Nephron progenitor cell (in vitro differentiated cells): ENCODE measurements around the gene SELENOP.
A peak's percentile ranks its signal among the peaks of the same experiment; 100 is the strongest.

Experiments
- DNase-seq: peaks from one replicate; pipeline ENCODE4 v3.0.0; 2021
- H3K27ac Mint-ChIP-seq: 2 replicates; pipeline ENCODE4 v1.8.0; 2021; ENCODE audit warnings: mild to moderate bottlenecking, moderate library complexity, mixed read lengths
- H3K27me3 Mint-ChIP-seq: 2 replicates; pipeline ENCODE4 v1.8.0; 2021; ENCODE audit warnings: mild to moderate bottlenecking, low read depth, mixed read lengths; ENCODE audit not compliant: poor library complexity
- H3K36me3 Mint-ChIP-seq: 2 replicates; pipeline ENCODE4 v1.8.0; 2021; ENCODE audit warnings: low read depth, mixed read lengths
- H3K4me1 Mint-ChIP-seq: 2 replicates; pipeline ENCODE4 v1.8.0; 2021; ENCODE audit warnings: mixed read lengths
- H3K4me3 Mint-ChIP-seq: 2 replicates; pipeline ENCODE4 v1.8.0; 2021; ENCODE audit warnings: mild to moderate bottlenecking, moderate library complexity, mixed read lengths
- H3K9me3 Mint-ChIP-seq: 2 replicates; pipeline ENCODE4 v1.8.0; 2021; ENCODE audit warnings: mild to moderate bottlenecking, moderate library complexity, mixed read lengths
- CTCF ChIP-seq: fragments of 200-600 bp; sonication (generic); IDR thresholded peaks from 2 replicates; pipeline ENCODE4 v1.5.0; 2021; ENCODE audit warnings: antibody characterized with exemption

SELENOP gene

GRCh38 chr5:42806004-42806700 is 5.5 kb downstream of the SELENOP start:
- H3K27ac Mint-ChIP-seq = no peak overlapping the region
- peaks cover 16% of the 10 kb centered on the region for H3K4me1 Mint-ChIP-seq
- DNase-seq = no peak
- no peaks in the 10 kb centered on the region for H3K9me3 Mint-ChIP-seq
- TF ChIP-seq CTCF = no peak
- no peaks in the 10 kb centered on the region for H3K27me3 Mint-ChIP-seq
- peaks cover 70% of the 10 kb centered on the region for H3K36me3 Mint-ChIP-seq
- no peak overlapping the region for H3K4me3 Mint-ChIP-seq

GRCh38 chr5:42804717-42805339 is 6.9 kb downstream of the SELENOP start:
- H3K9me3 Mint-ChIP-seq = no peaks in the 10 kb centered on the region
- no peak overlapping the region for H3K4me3 Mint-ChIP-seq
- H3K27me3 Mint-ChIP-seq = no peaks in the 10 kb centered on the region
- H3K36me3 Mint-ChIP-seq = peaks cover 83% of the 10 kb centered on the region
- H3K27ac Mint-ChIP-seq = no peak overlapping the region
- no peak for TF ChIP-seq CTCF
- DNase-seq = no peak
- H3K4me1 Mint-ChIP-seq = peaks cover 9% of the 10 kb centered on the region

- Mint-ChIP-seq H3K36me3 (peaks cover 66% of the 10 kb centered on the region), H3K27ac (peak overlapping the region; percentile 39), H3K4me1 (no peaks in the 10 kb centered on the region), H3K9me3 (peaks cover 12% of the 10 kb centered on the region), H3K4me3 (no peak overlapping the region), H3K27me3 (no peaks in the 10 kb centered on the region)
- TF ChIP-seq CTCF = no peak
- no peak for DNase-seq
These were observed 10.1 kb downstream of the SELENOP start for GRCh38 chr5:42801516-42802166.

- no peak for DNase-seq
- TF ChIP-seq CTCF = no peak
- H3K27me3 Mint-ChIP-seq = no peaks in the 10 kb centered on the region
- no peak overlapping the region for H3K4me3 Mint-ChIP-seq
- H3K27ac Mint-ChIP-seq = no peak overlapping the region
- H3K9me3 Mint-ChIP-seq = peaks cover 15% of the 10 kb centered on the region
- peaks cover 58% of the 10 kb centered on the region for H3K36me3 Mint-ChIP-seq
- H3K4me1 Mint-ChIP-seq = no peaks in the 10 kb centered on the region
These were observed 10.9 kb downstream of the SELENOP start for GRCh38 chr5:42800748-42801330.

- no peak for DNase-seq
- Mint-ChIP-seq H3K27ac (no peak overlapping the region), H3K4me3 (no peak overlapping the region), H3K4me1 (no peaks in the 10 kb centered on the region), H3K9me3 (peaks cover 18% of the 10 kb centered on the region), H3K27me3 (no peaks in the 10 kb centered on the region), H3K36me3 (peaks cover 49% of the 10 kb centered on the region)
- no peak for TF ChIP-seq CTCF
These were observed 12.0 kb downstream of the SELENOP start for GRCh38 chr5:42799668-42800114.
